Neural cell (in vitro differentiated cells): ENCODE measurements around the gene CABLES2. TPM values are rescaled to one million over a fixed set of nuclear protein-coding genes. Genes with fewer than 3 reads are reported as not detected.

Experiments
- H2AFZ ChIP-seq: fragments of 200-600, 300-800 bp; sonication (generic), shearing (Covaris generic); 2 replicates; pipeline ENCODE4 v1.6.0; 2014; ENCODE audit warnings: low read depth, mild to moderate bottlenecking, antibody characterized with exemption, low read length, moderate library complexity
- H3F3A ChIP-seq: fragments of 200-600 bp; shearing (Covaris generic); 2 replicates; pipeline ENCODE4 v1.6.1; 2016; ENCODE audit warnings: mild to moderate bottlenecking, moderate library complexity, mixed read lengths, antibody characterized with exemption, low read length; ENCODE audit not compliant: insufficient read depth, poor library complexity, severe bottlenecking
- H3K27ac ChIP-seq: fragments of 200-600, 300-800 bp; sonication (generic), shearing (Covaris generic); 2 replicates; pipeline ENCODE4 v1.5.1; 2014; ENCODE audit warnings: mild to moderate bottlenecking, low read length, moderate library complexity
- H3K27me3 ChIP-seq: fragments of 300-800, 200-600 bp; sonication (generic), shearing (Covaris generic); 2 replicates; pipeline ENCODE4 v1.6.0; 2014; ENCODE audit warnings: mild to moderate bottlenecking, low read depth, low read length, moderate library complexity; ENCODE audit not compliant: insufficient read depth
- H3K36me3 ChIP-seq: fragments of 300-800, 200-600 bp; sonication (generic), shearing (Covaris generic); 2 replicates; pipeline ENCODE4 v1.5.1; 2014; ENCODE audit warnings: mild to moderate bottlenecking, antibody characterized with exemption, low read length, moderate library complexity; ENCODE audit not compliant: insufficient read depth
- H3K4me2 ChIP-seq: fragments of 300-800, 200-600 bp; sonication (generic), shearing (Covaris generic); 2 replicates; pipeline ENCODE4 v1.6.0; 2014; ENCODE audit warnings: mild to moderate bottlenecking, low read length
- H3K4me3 ChIP-seq: fragments of 300-800, 200-600 bp; sonication (generic), shearing (Covaris generic); 2 replicates; pipeline ENCODE4 v1.5.1; 2014; ENCODE audit warnings: mild to moderate bottlenecking, low read length, moderate library complexity
- H3K79me2 ChIP-seq: fragments of 200-600 bp; shearing (Covaris generic); replicated peaks from 2 replicates; pipeline ENCODE4 v1.6.0; 2014; ENCODE audit warnings: mild to moderate bottlenecking, low read length, moderate library complexity; ENCODE audit not compliant: insufficient read depth
- H3K9ac ChIP-seq: fragments of 300-800, 200-600 bp; sonication (generic), shearing (Covaris generic); 2 replicates; pipeline ENCODE4 v1.6.1; 2016; ENCODE audit warnings: mild to moderate bottlenecking, low read length, mixed read lengths
- H3K9me2 ChIP-seq: fragments of 200-600 bp; shearing (Covaris generic); 2 replicates; pipeline ENCODE4 v1.6.1; 2016; ENCODE audit warnings: mild to moderate bottlenecking, low read length, mixed read lengths; ENCODE audit not compliant: insufficient read depth
- H3K9me3 ChIP-seq: fragments of 200-600, 300-800 bp; sonication (generic), shearing (Covaris generic); 2 replicates; pipeline ENCODE4 v1.6.1; 2016; ENCODE audit warnings: mild to moderate bottlenecking, mixed run types, low read length, moderate library complexity, mixed read lengths
- H4K20me1 ChIP-seq: fragments of 200-600 bp; shearing (Covaris generic); 2 replicates; pipeline ENCODE4 v1.6.1; 2016; ENCODE audit warnings: mild to moderate bottlenecking, mixed run types; ENCODE audit not compliant: insufficient read depth
- CTCF ChIP-seq: fragments of 450-650 bp; IDR thresholded peaks from 2 replicates; pipeline ENCODE4 v1.5.1; 2014; ENCODE audit warnings: antibody characterized with exemption, mild to moderate bottlenecking, moderate library complexity; ENCODE audit not compliant: poor library complexity, severe bottlenecking
- EP300 ChIP-seq: fragments of 450-650 bp; conservative IDR thresholded peaks from 2 replicates; pipeline ENCODE4 v1.6.1; 2014; ENCODE audit warnings: antibody characterized with exemption, mild to moderate bottlenecking, moderate library complexity; ENCODE audit not compliant: poor library complexity, severe bottlenecking
- EZH2 ChIP-seq: fragments of 200-600, 300-800 bp; shearing (Covaris generic), sonication (generic); IDR thresholded peaks from 2 replicates; pipeline ENCODE4 v1.6.1; 2014; ENCODE audit warnings: antibody characterized with exemption, low read length, borderline replicate concordance, mild to moderate bottlenecking; ENCODE audit not compliant: insufficient read depth, poor library complexity, severe bottlenecking
- MXI1 ChIP-seq: fragments of 450-650 bp; conservative IDR thresholded peaks from 2 replicates; pipeline ENCODE4 v1.6.1; 2014; ENCODE audit warnings: antibody characterized with exemption, mild to moderate bottlenecking; ENCODE audit not compliant: poor library complexity, severe bottlenecking
- POLR2AphosphoS5 ChIP-seq: IDR thresholded peaks from 2 replicates; pipeline ENCODE4 v1.6.1; 2012
- RAD21 ChIP-seq: fragments of 450-650 bp; conservative IDR thresholded peaks from 2 replicates; pipeline ENCODE4 v1.6.1; 2014; ENCODE audit warnings: antibody characterized with exemption, mild to moderate bottlenecking, moderate library complexity
- REST ChIP-seq: IDR thresholded peaks from 2 replicates; pipeline ENCODE4 v1.6.1; 2012; ENCODE audit warnings: borderline replicate concordance
- SMC3 ChIP-seq: fragments of 450-650 bp; conservative IDR thresholded peaks from 2 replicates; pipeline ENCODE4 v1.6.1; 2014; ENCODE audit warnings: antibody characterized with exemption, mild to moderate bottlenecking, moderate library complexity; ENCODE audit not compliant: poor library complexity
- TAF1 ChIP-seq: IDR thresholded peaks from 2 replicates; pipeline ENCODE4 v1.6.1; 2012; ENCODE audit warnings: low read depth
- polyA plus RNA-seq: library from polyadenylated mRNA; depleted of rRNA; stranded (reverse); fragments of >200 nt; gene quantifications from 2 replicates; pipeline ENCODE4 v1.2.3, GENCODE V29; 2014

CABLES2 gene
- polyA plus RNA-seq, 1 donor from 2014 or later = 8.3 TPM

DNA sequence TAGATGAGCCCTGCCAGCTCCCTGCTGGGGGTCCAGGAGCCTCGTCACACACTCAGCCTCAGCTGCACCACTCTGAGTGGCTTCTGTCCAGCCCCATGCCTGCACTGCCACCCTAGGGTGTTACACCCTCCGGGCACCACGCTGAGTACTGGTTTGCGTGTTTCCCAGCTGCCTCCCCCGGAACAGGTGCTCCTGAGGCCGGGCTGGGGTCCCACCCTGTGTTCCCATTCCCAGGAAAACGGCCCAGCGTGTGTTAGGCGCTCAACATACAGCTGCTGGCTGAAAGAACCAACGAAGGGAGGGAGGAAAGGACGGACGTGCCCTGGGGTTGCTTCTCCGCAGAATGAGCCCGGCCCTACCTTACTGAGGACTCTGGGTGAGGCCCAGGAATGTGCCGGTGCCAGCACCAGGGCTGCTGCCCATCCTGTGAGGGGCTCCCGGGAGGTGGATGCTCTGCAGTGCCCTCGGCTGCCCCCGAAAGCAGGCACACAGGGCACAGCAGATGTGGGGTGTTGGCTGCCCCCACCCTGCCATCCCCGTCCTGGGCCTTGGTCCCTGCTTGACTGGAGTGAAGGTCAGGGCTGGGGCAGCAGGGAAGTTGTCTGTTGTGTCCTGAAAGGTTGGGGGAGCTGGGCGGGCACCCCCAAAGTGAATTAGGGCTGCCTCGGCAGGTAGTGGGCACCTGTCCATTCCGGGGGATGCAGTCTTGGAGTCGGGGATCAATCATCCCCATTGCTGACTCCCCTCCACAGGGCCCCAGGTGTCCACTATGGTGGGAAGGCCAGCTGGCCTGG is 56.3 kb downstream of the CABLES2 start:
- no peaks in the 10 kb centered on the region for H4K20me1 ChIP-seq
- no peak overlapping the region for H3K4me2 ChIP-seq
- H3K9ac ChIP-seq = no peak overlapping the region
- TF ChIP-seq SMC3 (no peak), RAD21 (no peak), MXI1 (no peak), CTCF (no peak), EP300 (no peak), REST (no peak), TAF1 (no peak), EZH2 (no peak), POLR2AphosphoS5 (no peak)
- H3K9me3 ChIP-seq = no peaks in the 10 kb centered on the region
- no peaks in the 10 kb centered on the region for H3K79me2 ChIP-seq
- H3K9me2 ChIP-seq = no peaks in the 10 kb centered on the region
- H3F3A ChIP-seq = no peaks in the 10 kb centered on the region
- H3K27me3 ChIP-seq = no peaks in the 10 kb centered on the region
- no peaks in the 10 kb centered on the region for H3K36me3 ChIP-seq
- H3K4me3 ChIP-seq = no peak overlapping the region
- H3K27ac ChIP-seq = no peak overlapping the region
- H2AFZ ChIP-seq = no peak overlapping the region

DNA sequence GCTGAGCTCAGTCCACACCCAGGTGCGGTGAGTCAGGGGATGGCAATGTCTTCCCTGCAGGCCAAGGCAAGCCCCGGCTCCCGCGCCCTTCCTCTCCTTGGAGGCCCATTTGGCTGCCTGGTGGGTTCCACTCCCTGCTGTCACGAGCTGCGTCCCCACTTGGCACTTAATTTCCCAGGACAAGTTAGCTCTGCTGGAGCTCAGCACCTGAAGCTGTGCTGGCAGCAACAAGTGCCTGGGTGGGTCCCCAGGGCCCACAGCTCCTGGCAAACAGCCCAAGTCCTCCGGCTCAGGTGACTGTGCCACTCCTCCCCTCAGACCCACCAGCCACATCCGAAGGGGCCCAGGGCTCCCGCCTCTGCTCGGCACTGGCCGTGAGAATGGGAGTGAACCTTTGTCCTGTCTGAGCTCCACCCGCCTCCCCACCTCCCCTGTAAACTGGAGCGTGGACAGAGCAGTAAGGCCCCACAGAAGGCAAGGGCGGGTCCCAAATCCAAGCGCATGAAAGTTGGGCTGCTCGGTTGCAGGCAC is 56.9 kb downstream of the CABLES2 start:
- Histone ChIP-seq H4K20me1 (no peaks in the 10 kb centered on the region), H3K9me2 (no peaks in the 10 kb centered on the region), H3K4me3 (no peak overlapping the region), H3K79me2 (no peaks in the 10 kb centered on the region), H3K4me2 (no peak overlapping the region), H3K36me3 (no peaks in the 10 kb centered on the region), H3K27me3 (no peaks in the 10 kb centered on the region), H3K9me3 (no peaks in the 10 kb centered on the region), H3K9ac (no peak overlapping the region), H3F3A (no peaks in the 10 kb centered on the region), H2AFZ (no peak overlapping the region), H3K27ac (no peak overlapping the region)
- TF ChIP-seq RAD21 (no peak), CTCF (no peak), SMC3 (no peak), EZH2 (no peak), POLR2AphosphoS5 (no peak), EP300 (no peak), REST (no peak), MXI1 (no peak), TAF1 (no peak)
